Thymus (tissue), 11 donors: ENCODE results near the gene ZSWIM1. TPM values are rescaled to one million over a fixed set of nuclear protein-coding genes. Genes with fewer than 3 reads are reported as not detected.
A peak's percentile ranks its signal among the peaks of the same experiment; 100 is the strongest.
"Not testable (repeated sequence)": the region's sequence is repeated elsewhere in the genome, so short reads cannot be mapped to it uniquely, and the experiment has no call there.

Source experiments
- DNase-seq, 9 donors: peaks; one replicate each; pipeline ENCODE4 v3.0.0-alpha.2; 2013; ENCODE audit warnings: low spot score in 9 of 9, low read depth in 6 of 9, missing footprints in 1 of 9
- H3K27ac ChIP-seq, 2 donors: one replicate each; pipeline ENCODE4 v1.5.1; 2013; ENCODE audit warnings: control low read depth in 1 of 2, low read depth in 1 of 2, low read length in 1 of 2, mild to moderate bottlenecking in 1 of 2, moderate library complexity in 1 of 2
- H3K27me3 ChIP-seq, 2 donors: one replicate each; pipeline ENCODE4 v1.5.1; 2013; ENCODE audit warnings: low read length in 1 of 2; ENCODE audit not compliant: control insufficient read depth in 2 of 2, insufficient read depth in 1 of 2
- H3K36me3 ChIP-seq, 2 donors: one replicate each; pipeline ENCODE4 v1.5.1; 2013; ENCODE audit warnings: low read length in 1 of 2, mild to moderate bottlenecking in 1 of 2, moderate library complexity in 1 of 2; ENCODE audit not compliant: control insufficient read depth in 2 of 2, insufficient read depth in 2 of 2
- H3K4me1 ChIP-seq, 2 donors: one replicate each; pipeline ENCODE4 v1.5.1; 2013; ENCODE audit warnings: low read length in 2 of 2; ENCODE audit not compliant: control insufficient read depth in 2 of 2, insufficient read depth in 2 of 2
- H3K4me3 ChIP-seq, 2 donors: one replicate each; pipeline ENCODE4 v1.5.1; 2013; ENCODE audit warnings: low read length in 2 of 2, control low read depth in 1 of 2, mild to moderate bottlenecking in 1 of 2
- H3K9me3 ChIP-seq, 2 donors: one replicate each; pipeline ENCODE4 v1.5.1; 2013; ENCODE audit warnings: low read length in 1 of 2, mild to moderate bottlenecking in 1 of 2; ENCODE audit not compliant: control insufficient read depth in 2 of 2, insufficient read depth in 1 of 2
- WGBS: extraction: QIAGEN DNeasy Blood & Tissue Kit; methylation state at CpG from one replicate; pipeline ENCODE4 v1.1.7; 2013; 5-methylcytosine and 5-hydroxymethylcytosine counted together
- polyA plus RNA-seq: library from polyadenylated mRNA; stranded (reverse); fragments of 200-250 nt; gene quantifications from one replicate; pipeline ENCODE4 v1.2.3, GENCODE V29; 2013
- total RNA-seq: library from RNA; stranded (reverse); fragments of 120-200 nt; gene quantifications from one replicate; pipeline ENCODE4 v1.2.4, GENCODE V29; 2013
- donor health status: healthy.

The ZSWIM1 gene
- total and polyA plus RNA-seq, 2 donors = 5.7 TPM

- Histone ChIP-seq H3K27me3 (no peaks in the 10 kb centered on the region), H3K4me1 (no peaks in the 10 kb centered on the region), H3K36me3 (peaks cover 40 to 53% of the 10 kb centered on the region in 2 donors), H3K9me3 (no peaks in the 10 kb centered on the region), H3K27ac (no peak overlapping the region), H3K4me3 (no peak overlapping the region)
- DNase-seq = no peak
- 95% methylated on average over 12 of the region's 12 CpGs for WGBS
Observed at GRCh38 chr20:45898285-45898684, 17.3 kb downstream of the ZSWIM1 start.

- Histone ChIP-seq H3K27ac (no peak overlapping the region), H3K4me3 (no peak overlapping the region), H3K4me1 (peaks cover 0 to 4% of the 10 kb centered on the region in 2 donors), H3K36me3 (peaks cover 34 to 47% of the 10 kb centered on the region in 2 donors), H3K27me3 (no peaks in the 10 kb centered on the region), H3K9me3 (no peaks in the 10 kb centered on the region)
- DNase-seq = no peak
- WGBS = 96% methylated on average over 13 of the region's 13 CpGs
Observed at GRCh38 chr20:45899046-45899835, 18.2 kb downstream of the ZSWIM1 start.

- peaks cover 0 to 24% of the 10 kb centered on the region in 2 donors for H3K4me1 ChIP-seq
- not testable (repeated sequence) for H3K9me3 ChIP-seq, H3K27me3 ChIP-seq, DNase-seq, H3K27ac ChIP-seq, H3K4me3 ChIP-seq
- H3K36me3 ChIP-seq = peaks cover 21 to 32% of the 10 kb centered on the region in 2 donors
- WGBS = 97% methylated on average over 6 of the region's 6 CpGs
Observed at GRCh38 chr20:45901332-45901731, 20.3 kb downstream of the ZSWIM1 start.

- H3K9me3 ChIP-seq = no peaks in the 10 kb centered on the region
- 97% methylated on average over 14 of the region's 14 CpGs for whole genome bisulfite sequencing
- DNase-seq = no peak
- peaks cover 13 to 24% of the 10 kb centered on the region in 2 donors for H3K36me3 ChIP-seq
- H3K4me1 ChIP-seq = peaks cover 0 to 24% of the 10 kb centered on the region in 2 donors
- no peaks in the 10 kb centered on the region for H3K27me3 ChIP-seq
- H3K4me3 ChIP-seq = no peak overlapping the region
- H3K27ac ChIP-seq = no peak overlapping the region
Observed at GRCh38 chr20:45902199-45902701, 21.2 kb downstream of the ZSWIM1 start.

- Histone ChIP-seq H3K36me3 (peaks cover 0 to 8% of the 10 kb centered on the region in 2 donors), H3K4me3 (peak overlapping the region in 1 of 2 donors; percentile 13), H3K9me3 (no peaks in the 10 kb centered on the region), H3K27me3 (no peaks in the 10 kb centered on the region), H3K27ac (peak overlapping the region in 1 of 2 donors; percentile 90), H3K4me1 (peaks cover 0 to 26% of the 10 kb centered on the region in 2 donors)
- 69% methylated on average over 16 of the region's 16 CpGs for WGBS
- peak in 2 of 9 donors; percentile 44 to 69 for DNase-seq
Observed at GRCh38 chr20:45904583-45905504, 23.8 kb downstream of the ZSWIM1 start.

- DNase-seq = no peak
- Histone ChIP-seq H3K4me1 (peaks cover 2 to 31% of the 10 kb centered on the region in 2 donors), H3K9me3 (no peaks in the 10 kb centered on the region), H3K4me3 (no peak overlapping the region), H3K27me3 (peaks cover 0 to under 1% of the 10 kb centered on the region in 2 donors), H3K36me3 (peaks cover 0 to 8% of the 10 kb centered on the region in 2 donors), H3K27ac (peak overlapping the region in 1 of 2 donors; percentile 90)
- 96% methylated on average over 8 of the region's 8 CpGs for WGBS
Observed at GRCh38 chr20:45905505-45906079, 24.6 kb downstream of the ZSWIM1 start.

- Histone ChIP-seq H3K4me3 (no peak overlapping the region), H3K36me3 (peaks cover 0 to 5% of the 10 kb centered on the region in 2 donors)
Observed at GRCh38 chr20:45907219-45907948, 26.4 kb downstream of the ZSWIM1 start.

GRCh38 chr20:45908084-45908483 lies 27.1 kb downstream of the ZSWIM1 start:
- Histone ChIP-seq H3K4me3 (no peak overlapping the region), H3K9me3 (no peaks in the 10 kb centered on the region), H3K27ac (no peak overlapping the region), H3K36me3 (peaks cover 0 to 5% of the 10 kb centered on the region in 2 donors), H3K27me3 (peaks cover 12 to 26% of the 10 kb centered on the region in 2 donors), H3K4me1 (peaks cover 16 to 51% of the 10 kb centered on the region in 2 donors)
- WGBS = 95% methylated on average over 2 of the region's 2 CpGs
- DNase-seq = no peak

More at GRCh38 chr20:45907219-45907948, 26.4 kb downstream of the ZSWIM1 start:
- Histone ChIP-seq H3K4me1 (peaks cover 16 to 49% of the 10 kb centered on the region in 2 donors), H3K9me3 (no peaks in the 10 kb centered on the region), H3K27me3 (peaks cover 10 to 19% of the 10 kb centered on the region in 2 donors), H3K27ac (no peak overlapping the region)
- WGBS = 96% methylated on average over 17 of the region's 17 CpGs
- DNase-seq = no peak
